IMR-90 (cell line): ENCODE measurements around the gene ACSBG1. TPM values are rescaled to one million over a fixed set of nuclear protein-coding genes. Genes with fewer than 3 reads are reported as not detected.

Experiments used
- ATAC-seq: fragments of 200-7000 bp; cut with Tn5 transposase; 2 replicates; pipeline ENCODE4 v1.9.1; 2020; ENCODE audit warnings: low read depth, mild to moderate bottlenecking, moderate library complexity
- BruUV-seq: library from RNA; stranded (reverse); fragments of 400-500 nt; replicated peaks from 2 replicates; lab custom pipeline; 2021; lab: Mats Ljungman, UMichigan
- CTCF ChIA-PET: fragments of 300-600 bp; formaldehyde crosslinking; extraction: SDS; loops from one replicate; lab custom pipeline; 2021; ENCODE audit warnings: antibody characterized with exemption; lab: Yijun Ruan, JAX
- POLR2A ChIA-PET: fragments of 300-600 bp; sonication (Branson Sonifier 250); formaldehyde crosslinking; loops from one replicate; lab custom pipeline; 2022; ENCODE audit warnings: antibody characterized with exemption; ENCODE audit not compliant: unreplicated experiment; lab: Charles Lee
- DNase-seq: peaks from one replicate; pipeline ENCODE4 v3.0.0; 2013
- H2AFZ ChIP-seq: replicated peaks from 2 replicates; pipeline ENCODE3; 2013; ENCODE audit warnings: low read length, mild to moderate bottlenecking; ENCODE audit not compliant: poor library complexity
- H2AK5ac ChIP-seq: 2 replicates; pipeline ENCODE4 v1.6.1; 2013; ENCODE audit warnings: low read depth, low read length, inconsistent platforms
- H2AK9ac ChIP-seq: replicated peaks from 2 replicates; pipeline ENCODE3; 2013; ENCODE audit warnings: mild to moderate bottlenecking, low read depth, low read length, moderate library complexity; ENCODE audit not compliant: poor library complexity
- H2BK120ac ChIP-seq: 2 replicates; pipeline ENCODE4 v1.6.1; 2013; ENCODE audit warnings: low read depth, low read length, inconsistent platforms
- H2BK15ac ChIP-seq: 3 replicates; pipeline ENCODE4 v1.6.1; 2013; ENCODE audit warnings: low read depth, low read length, inconsistent platforms
- H2BK20ac ChIP-seq: 2 replicates; pipeline ENCODE4 v1.6.1; 2013; ENCODE audit warnings: low read depth, mild to moderate bottlenecking, inconsistent platforms, low read length, moderate library complexity
- H2BK5ac ChIP-seq: 2 replicates; pipeline ENCODE4 v1.6.1; 2013; ENCODE audit warnings: mild to moderate bottlenecking, low read depth, low read length, inconsistent platforms; ENCODE audit not compliant: poor library complexity, severe bottlenecking
- H3K14ac ChIP-seq: replicated peaks from 2 replicates; pipeline ENCODE4 v1.6.1; 2013; ENCODE audit warnings: low read depth, low read length, inconsistent platforms
- H3K18ac ChIP-seq: 2 replicates; pipeline ENCODE4 v1.6.1; 2013; ENCODE audit warnings: low read depth, low read length, control low read depth
- H3K23ac ChIP-seq: 2 replicates; pipeline ENCODE4 v1.6.1; 2013; ENCODE audit warnings: low read depth, low read length, inconsistent platforms
- H3K27ac ChIP-seq: 2 replicates; pipeline ENCODE4 v1.5.1; 2013; ENCODE audit warnings: mild to moderate bottlenecking, control low read depth, low read length; ENCODE audit not compliant: insufficient read depth
- H3K27me3 ChIP-seq: 2 replicates; pipeline ENCODE4 v1.6.1; 2013; ENCODE audit warnings: low read length; ENCODE audit not compliant: control insufficient read depth, insufficient read depth
- H3K36me3 ChIP-seq: 2 replicates; pipeline ENCODE4 v1.6.1; 2013; ENCODE audit warnings: low read length, mixed read lengths; ENCODE audit not compliant: control insufficient read depth, insufficient read depth
- H3K4ac ChIP-seq: 2 replicates; pipeline ENCODE4 v1.6.1; 2013; ENCODE audit warnings: low read depth, low read length, inconsistent platforms
- H3K4me1 ChIP-seq: 2 replicates; pipeline ENCODE4 v1.6.1; 2013; ENCODE audit warnings: low read length, mixed read lengths; ENCODE audit not compliant: control insufficient read depth, insufficient read depth
- H3K4me2 ChIP-seq: 2 replicates; pipeline ENCODE4 v1.6.1; 2013; ENCODE audit warnings: low read depth, mild to moderate bottlenecking, control low read depth, low read length, moderate library complexity
- H3K4me3 ChIP-seq: 2 replicates; pipeline ENCODE4 v1.5.1; 2013; ENCODE audit warnings: low read depth, mild to moderate bottlenecking, control low read depth, low read length, moderate library complexity; ENCODE audit not compliant: insufficient read depth
- H3K56ac ChIP-seq: 2 replicates; pipeline ENCODE4 v1.6.1; 2013; ENCODE audit warnings: low read length, inconsistent platforms; ENCODE audit not compliant: insufficient read depth; ENCODE audit errors: extremely low read depth
- H3K79me1 ChIP-seq, 2 experiments: 2 replicates each; pipeline ENCODE4 v1.6.1; 2013; ENCODE audit warnings: low read length in 2 of 2, inconsistent platforms in 1 of 2, low read depth in 1 of 2
- H3K9ac ChIP-seq: 2 replicates; pipeline ENCODE4 v1.6.1; 2013; ENCODE audit warnings: low read depth, low read length, control low read depth
- H3K9me1 ChIP-seq: 2 replicates; pipeline ENCODE4 v1.6.1; 2013; ENCODE audit warnings: low read length, inconsistent platforms; ENCODE audit not compliant: insufficient read depth
- H3K9me3 ChIP-seq: 2 replicates; pipeline ENCODE4 v1.6.1; 2013; ENCODE audit warnings: low read length; ENCODE audit not compliant: control insufficient read depth, insufficient read depth
- H4K20me1 ChIP-seq: 2 replicates; pipeline ENCODE4 v1.6.1; 2013; ENCODE audit warnings: low read length, inconsistent platforms; ENCODE audit not compliant: insufficient read depth
- H4K5ac ChIP-seq: 2 replicates; pipeline ENCODE4 v1.6.1; 2013; ENCODE audit warnings: mild to moderate bottlenecking, low read depth, low read length, control low read depth
- H4K8ac ChIP-seq, 2 experiments: 2 replicates each; pipeline ENCODE4 v1.6.1; 2013; ENCODE audit warnings: low read depth in 2 of 2, low read length in 2 of 2, control low read depth in 1 of 2, inconsistent platforms in 1 of 2
- H4K91ac ChIP-seq: 2 replicates; pipeline ENCODE4 v1.6.1; 2013; ENCODE audit warnings: low read depth, low read length, inconsistent platforms; ENCODE audit not compliant: insufficient read depth
- MAFK ChIP-seq: IDR thresholded peaks from 2 replicates; pipeline ENCODE4 v1.6.1; 2012; ENCODE audit warnings: low read depth, low read length, improper control_type of control experiment
- MAZ ChIP-seq: IDR thresholded peaks from 2 replicates; pipeline ENCODE4 v1.6.1; 2012; ENCODE audit warnings: low read depth, mild to moderate bottlenecking, low read length, improper control_type of control experiment, moderate library complexity, borderline replicate concordance
- RAD21 ChIP-seq: IDR thresholded peaks from 2 replicates; pipeline ENCODE4 v1.6.1; 2012; ENCODE audit warnings: low read length, improper control_type of control experiment
- RCOR1 ChIP-seq: IDR thresholded peaks from 2 replicates; pipeline ENCODE4 v1.6.1; 2012; ENCODE audit warnings: mild to moderate bottlenecking, low read length, improper control_type of control experiment; ENCODE audit not compliant: insufficient replicate concordance
- RFX5 ChIP-seq: IDR thresholded peaks from 2 replicates; pipeline ENCODE4 v1.8.0; 2012; ENCODE audit warnings: low read depth, mild to moderate bottlenecking, low read length, moderate library complexity
- WGBS, 2 experiments: methylation state at CpG; one replicate each; pipeline versions ENCODE4 v1.1.5 to v1.1.7; 2013; ENCODE audit warnings: missing lambda C conversion rate in 2 of 2; ENCODE audit not compliant: insufficient read length in 1 of 2; ENCODE audit errors: extremely low coverage in 2 of 2; 5-methylcytosine and 5-hydroxymethylcytosine counted together
- dilution Hi-C: fragments of 300-500 bp; cut with HindIII; formaldehyde crosslinking; loops from one replicate; pipeline ENCODE4 v1.14.3; 2018; ENCODE audit warnings: low sequenced_read_pairs; ENCODE audit not compliant: unreplicated experiment
- in situ Hi-C: fragments of 300-500 bp; cut with MboI; formaldehyde crosslinking; loops from 3 replicates; pipeline ENCODE4 v1.14.3; 2019; ENCODE audit warnings: low sequenced_read_pairs, inconsistent platforms, mixed read lengths
- intact Hi-C: fragments of 100-400 bp; cut with micrococcal nuclease; formaldehyde crosslinking; loops from 2 replicates; pipeline ENCODE4 v1.10.0; 2022
- polyA plus RNA-seq, 3 experiments: library from polyadenylated mRNA; depleted of rRNA; stranded (reverse); fragments of >200 nt; gene quantifications; 2 replicates each; pipeline ENCODE4 v1.2.3, GENCODE V29; 2012; ENCODE audit warnings: low replicate concordance in 1 of 3
- total RNA-seq: library from RNA; depleted of rRNA; stranded (reverse); fragments of >200 nt; gene quantifications from 2 replicates; pipeline ENCODE4 v1.2.3, GENCODE V29; 2012

The ACSBG1 gene
- total and polyA plus RNA-seq, 2 of the 4 experiments (the other 2 are of a cell fraction) = 0.02 TPM; not detected in 1

DNA sequence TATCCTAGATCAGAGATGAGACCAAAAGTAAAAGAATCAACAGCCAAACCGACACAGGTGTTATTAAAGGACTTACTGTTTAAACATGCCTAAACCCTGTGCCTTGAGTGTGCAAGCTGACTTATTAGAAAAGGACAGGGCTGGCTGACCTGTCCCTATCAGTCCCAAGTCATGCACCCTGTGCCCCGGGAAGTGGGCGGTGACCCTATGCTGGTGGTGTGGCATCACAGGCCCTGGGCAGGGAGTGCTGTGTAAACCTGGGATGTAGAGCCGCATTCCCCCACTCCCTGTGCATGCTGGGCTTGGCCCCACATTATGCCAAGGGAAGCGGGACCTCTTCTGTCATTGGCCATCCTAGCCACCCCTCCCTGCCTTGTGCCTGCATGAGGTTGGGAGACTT is 40.6 kb upstream of the ACSBG1 start:
- no peak overlapping the region for H2BK5ac ChIP-seq
- no peak overlapping the region for H2AK5ac ChIP-seq
- no peak overlapping the region for H4K91ac ChIP-seq
- H3K27ac ChIP-seq = no peak overlapping the region
- CTCF ChIA-PET = no interaction called here
- no peaks in the 10 kb centered on the region for H3K9me3 ChIP-seq
- no peak overlapping the region for H3K9ac ChIP-seq
- peaks cover 3% of the 10 kb centered on the region for H3K36me3 ChIP-seq
- intact Hi-C loops = no loop called here
- no peak overlapping the region for H4K8ac ChIP-seq
- no peak overlapping the region for H2AK9ac ChIP-seq
- H3K4ac ChIP-seq = no peak overlapping the region
- no peak overlapping the region for H2BK120ac ChIP-seq
- H2AFZ ChIP-seq = no peak overlapping the region
- POLR2A ChIA-PET = no interaction called here
- peaks cover 3% of the 10 kb centered on the region; the same call in 1 of the 2 replicates for H3K4me1 ChIP-seq
- H3K56ac ChIP-seq = no peak overlapping the region
- no peak overlapping the region for H4K5ac ChIP-seq
- in situ Hi-C loops = no loop called here
- no peak overlapping the region for H2BK15ac ChIP-seq
- DNase-seq (no peak), ATAC-seq (no peak)
- H3K27me3 ChIP-seq = peaks cover 1% of the 10 kb centered on the region; the same call in 1 of the 2 replicates
- TF ChIP-seq RAD21 (no peak), RFX5 (no peak), MAFK (no peak), MAZ (no peak), RCOR1 (no peak)
- dilution Hi-C loops = no loop called here
- no peaks in the 10 kb centered on the region for H3K79me1 ChIP-seq
- no peak overlapping the region for H3K4me3 ChIP-seq
- no peak overlapping the region for H3K4me2 ChIP-seq
- no TSS peak for BruUV-seq
- no peaks in the 10 kb centered on the region for H4K20me1 ChIP-seq
- no peak overlapping the region for H3K14ac ChIP-seq
- no peak overlapping the region for H2BK20ac ChIP-seq
- 100% methylated on average over 3 of the region's 5 CpGs; no CpG with 5 or more reads in 1 of the 2 experiments for WGBS, 2 experiments
- no peak overlapping the region for H3K18ac ChIP-seq
- no peak overlapping the region for H3K23ac ChIP-seq
- 0 out of 2 replicates have a peak, but pooled peaks cover 11% of the 10 kb centered on the region for H3K9me1 ChIP-seq
